Stimulated activated CD8-positive, alpha-beta memory T cell treated with anti-CD3 and anti-CD28 coated beads, Interleukin-7, amount 100 ng/mL, for 24 hours (primary cell): ENCODE results near the gene FGFR4.
"Not testable (repeated sequence)": the region's sequence is repeated elsewhere in the genome, so short reads cannot be mapped to it uniquely, and the experiment has no call there.

Experiments
- DNase-seq: peaks from one replicate; pipeline ENCODE4 v3.0.0-alpha.2; 2020; ENCODE audit warnings: low read depth

Gene FGFR4

GRCh38 chr5:177086654-177087397 lies at the start of gene FGFR4:
TSS of gene FGFR4 (plus strand) at chr5:177086915. CDS start at chr5:177089603, 2,688 bp downstream.
- DNase-seq = peak; percentile 23

GRCh38 chr5:177036921-177037320 lies 49.8 kb upstream of the FGFR4 start:
- DNase-seq = no peak

- no peak for DNase-seq
These were observed 45.8 kb upstream of the FGFR4 start for GRCh38 chr5:177040814-177041420.

- no peak for DNase-seq
These were observed 44.8 kb upstream of the FGFR4 start for GRCh38 chr5:177041936-177042335.

- DNase-seq = no peak
These were observed 43.6 kb upstream of the FGFR4 start for GRCh38 chr5:177043114-177043513.

GRCh38 chr5:177043958-177044357 lies 42.8 kb upstream of the FGFR4 start:
- no peak for DNase-seq

- DNase-seq = no peak
These were observed 42.1 kb upstream of the FGFR4 start for GRCh38 chr5:177044641-177045040.

GRCh38 chr5:177045631-177046030 lies 41.1 kb upstream of the FGFR4 start:
- DNase-seq = no peak

GRCh38 chr5:177048531-177048930 lies 38.2 kb upstream of the FGFR4 start:
- DNase-seq = not testable (repeated sequence)

GRCh38 chr5:177049285-177049684 lies 37.4 kb upstream of the FGFR4 start:
- no peak for DNase-seq

- DNase-seq = no peak
These were observed 22.0 kb upstream of the FGFR4 start for GRCh38 chr5:177064500-177065277.

GRCh38 chr5:177065491-177065890 lies 21.2 kb upstream of the FGFR4 start:
- no peak for DNase-seq

GRCh38 chr5:177066224-177066623 lies 20.5 kb upstream of the FGFR4 start:
- DNase-seq = no peak

- no peak for DNase-seq
These were observed 19.2 kb upstream of the FGFR4 start for GRCh38 chr5:177067503-177067902.

GRCh38 chr5:177070536-177071191 lies 16.1 kb upstream of the FGFR4 start:
- no peak for DNase-seq

- peak; percentile 35 for DNase-seq
These were observed 14.9 kb upstream of the FGFR4 start for GRCh38 chr5:177071666-177072385.

GRCh38 chr5:177077335-177077734 lies 9.4 kb upstream of the FGFR4 start:
- no peak for DNase-seq

GRCh38 chr5:177079606-177080005 lies 7.1 kb upstream of the FGFR4 start:
- DNase-seq = no peak

GRCh38 chr5:177080265-177080664 lies 6.5 kb upstream of the FGFR4 start:
- DNase-seq = no peak

- no peak for DNase-seq
These were observed 4.9 kb upstream of the FGFR4 start for GRCh38 chr5:177081859-177082258.

- no peak for DNase-seq
These were observed 3.4 kb upstream of the FGFR4 start for GRCh38 chr5:177083357-177083756.

GRCh38 chr5:177084175-177084574 lies 2.5 kb upstream of the FGFR4 start:
- no peak for DNase-seq
